ENCODE measurements around the gene PRKAB1.
"Not testable (repeated sequence)": the region's sequence is repeated elsewhere in the genome, so short reads cannot be mapped to it uniquely, and the experiment has no call there.

Gene PRKAB1

GRCh38 chr12:119685375-119685774 lies 17.4 kb downstream of the PRKAB1 start:
- no peak for DNase-seq

GRCh38 chr12:119686355-119686754 lies 18.4 kb downstream of the PRKAB1 start:
- no peak for DNase-seq

GRCh38 chr12:119686776-119687175 lies 18.8 kb downstream of the PRKAB1 start:
- DNase-seq = no peak

GRCh38 chr12:119687406-119687805 lies 19.5 kb downstream of the PRKAB1 start:
- no peak for DNase-seq

GRCh38 chr12:119687879-119688278 lies 19.9 kb downstream of the PRKAB1 start:
- no peak for DNase-seq

GRCh38 chr12:119689935-119690500 lies 22.1 kb downstream of the PRKAB1 start:
- DNase-seq = no peak

GRCh38 chr12:119691202-119691810 lies 23.4 kb downstream of the PRKAB1 start:
- DNase-seq = no peak

- no peak for DNase-seq
Observed at GRCh38 chr12:119692410-119692809, 24.5 kb downstream of the PRKAB1 start.

GRCh38 chr12:119692997-119693396 lies 25.1 kb downstream of the PRKAB1 start:
- no peak for DNase-seq

GRCh38 chr12:119693511-119693910 lies 25.6 kb downstream of the PRKAB1 start:
- DNase-seq = no peak

- no peak for DNase-seq
Observed at GRCh38 chr12:119694111-119694510, 26.2 kb downstream of the PRKAB1 start.

- DNase-seq = no peak
Observed at GRCh38 chr12:119695034-119695433, 27.1 kb downstream of the PRKAB1 start.

- no peak for DNase-seq
Observed at GRCh38 chr12:119696943-119697342, 29.0 kb downstream of the PRKAB1 start.

- DNase-seq = no peak
Observed at GRCh38 chr12:119699199-119699760, 31.3 kb downstream of the PRKAB1 start.

- no peak for DNase-seq
Observed at GRCh38 chr12:119700078-119700477, 32.1 kb downstream of the PRKAB1 start.

GRCh38 chr12:119704065-119704747 lies 36.3 kb downstream of the PRKAB1 start:
- DNase-seq = no peak

GRCh38 chr12:119705182-119705581 lies 37.2 kb downstream of the PRKAB1 start:
- no peak for DNase-seq

GRCh38 chr12:119706427-119706826 lies 38.5 kb downstream of the PRKAB1 start:
- DNase-seq = not testable (repeated sequence)

- no peak for DNase-seq
Observed at GRCh38 chr12:119710374-119710964, 42.5 kb downstream of the PRKAB1 start.

GRCh38 chr12:119710965-119711551 lies 43.1 kb downstream of the PRKAB1 start:
- DNase-seq = no peak

- no peak for DNase-seq
Observed at GRCh38 chr12:119711693-119712092, 43.8 kb downstream of the PRKAB1 start.

- no peak for DNase-seq
Observed at GRCh38 chr12:119712721-119713120, 44.8 kb downstream of the PRKAB1 start.

- no peak for DNase-seq
Observed at GRCh38 chr12:119713551-119714031, 45.7 kb downstream of the PRKAB1 start.

All from activated CD4-positive, alpha-beta T cell treated with anti-CD3 and anti-CD28 coated beads, Interleukin-10, Interleukin-2, amounts not matched to agents 100 ng/mL and 50 ng/mL, durations not matched to agents 16 hours and 8 hours (primary cell).